Thymus (tissue), 11 donors: ENCODE data around the gene NPFF. TPM values are rescaled to one million over a fixed set of nuclear protein-coding genes. Genes with fewer than 3 reads are reported as not detected.

Experiments used
- DNase-seq, 9 donors: peaks; one replicate each; pipeline ENCODE4 v3.0.0-alpha.2; 2013; ENCODE audit warnings: low spot score in 9 of 9, low read depth in 6 of 9, missing footprints in 1 of 9
- H3K27ac ChIP-seq, 2 donors: one replicate each; pipeline ENCODE4 v1.5.1; 2013; ENCODE audit warnings: control low read depth in 1 of 2, low read depth in 1 of 2, low read length in 1 of 2, mild to moderate bottlenecking in 1 of 2, moderate library complexity in 1 of 2
- H3K27me3 ChIP-seq, 2 donors: one replicate each; pipeline ENCODE4 v1.5.1; 2013; ENCODE audit warnings: low read length in 1 of 2; ENCODE audit not compliant: control insufficient read depth in 2 of 2, insufficient read depth in 1 of 2
- H3K36me3 ChIP-seq, 2 donors: one replicate each; pipeline ENCODE4 v1.5.1; 2013; ENCODE audit warnings: low read length in 1 of 2, mild to moderate bottlenecking in 1 of 2, moderate library complexity in 1 of 2; ENCODE audit not compliant: control insufficient read depth in 2 of 2, insufficient read depth in 2 of 2
- H3K4me1 ChIP-seq, 2 donors: one replicate each; pipeline ENCODE4 v1.5.1; 2013; ENCODE audit warnings: low read length in 2 of 2; ENCODE audit not compliant: control insufficient read depth in 2 of 2, insufficient read depth in 2 of 2
- H3K4me3 ChIP-seq, 2 donors: one replicate each; pipeline ENCODE4 v1.5.1; 2013; ENCODE audit warnings: low read length in 2 of 2, control low read depth in 1 of 2, mild to moderate bottlenecking in 1 of 2
- H3K9me3 ChIP-seq, 2 donors: one replicate each; pipeline ENCODE4 v1.5.1; 2013; ENCODE audit warnings: low read length in 1 of 2, mild to moderate bottlenecking in 1 of 2; ENCODE audit not compliant: control insufficient read depth in 2 of 2, insufficient read depth in 1 of 2
- WGBS: extraction: QIAGEN DNeasy Blood & Tissue Kit; methylation state at CpG from one replicate; pipeline ENCODE4 v1.1.7; 2013; 5-methylcytosine and 5-hydroxymethylcytosine counted together
- polyA plus RNA-seq: library from polyadenylated mRNA; stranded (reverse); fragments of 200-250 nt; gene quantifications from one replicate; pipeline ENCODE4 v1.2.3, GENCODE V29; 2013
- total RNA-seq: library from RNA; stranded (reverse); fragments of 120-200 nt; gene quantifications from one replicate; pipeline ENCODE4 v1.2.4, GENCODE V29; 2013
- donor health status: healthy.

NPFF gene
- total and polyA plus RNA-seq, 2 donors: 0.38 to 3.7 TPM

- H3K27me3 ChIP-seq: no peaks in the 10 kb centered on the region
- no peak overlapping the region for H3K27ac ChIP-seq
- no peak overlapping the region for H3K4me3 ChIP-seq
- H3K4me1 ChIP-seq: peaks cover 0 to 2% of the 10 kb centered on the region in 2 donors
- DNase-seq: no peak
- H3K9me3 ChIP-seq: no peaks in the 10 kb centered on the region
- WGBS: 97% methylated on average over 3 of the region's 3 CpGs
- H3K36me3 ChIP-seq: peaks cover 89 to 99% of the 10 kb centered on the region in 2 donors
Measured at GRCh38 chr12:53461059-53461458, 46.2 kb downstream of the NPFF start.

GRCh38 chr12:53459097-53459496 is 48.2 kb downstream of the NPFF start:
- DNase-seq: no peak
- Histone ChIP-seq H3K4me3 (no peak overlapping the region), H3K36me3 (peaks cover 87 to 98% of the 10 kb centered on the region in 2 donors), H3K4me1 (peaks cover 0 to 3% of the 10 kb centered on the region in 2 donors), H3K27me3 (no peaks in the 10 kb centered on the region), H3K9me3 (no peaks in the 10 kb centered on the region), H3K27ac (no peak overlapping the region)
- WGBS: 96% methylated on average over 4 of the region's 4 CpGs

Other genes with a start within 250 kb of the NPFF start
- gene ESPL1, start 239.2 kb downstream of the NPFF start, total RNA-seq: 8.9 TPM
- gene ESPL1, start 239.2 kb downstream of the NPFF start, polyA plus RNA-seq: 1.7 TPM
- 816 TPM for gene PFDN5, start 211.9 kb downstream of the NPFF start, total RNA-seq
- 1,604 TPM for gene PFDN5, start 211.9 kb downstream of the NPFF start, polyA plus RNA-seq
- 53.0 TPM for gene MYG1, start 207.8 kb downstream of the NPFF start, total RNA-seq
- gene MYG1, start 207.8 kb downstream of the NPFF start, polyA plus RNA-seq: 57.9 TPM
- 52.7 TPM for gene AAAS, start 185.9 kb downstream of the NPFF start, total RNA-seq
- 53.3 TPM for gene AAAS, start 185.9 kb downstream of the NPFF start, polyA plus RNA-seq
- not detected for gene SP7, start 171.1 kb downstream of the NPFF start, total RNA-seq
- gene SP7, start 171.1 kb downstream of the NPFF start, polyA plus RNA-seq: 0.02 TPM
- gene SP1, start 127.3 kb downstream of the NPFF start, total RNA-seq: 37.4 TPM
- gene SP1, start 127.3 kb downstream of the NPFF start, polyA plus RNA-seq: 17.6 TPM
- 0.05 TPM for gene AMHR2, start 83.6 kb downstream of the NPFF start, total RNA-seq
- 0.14 TPM for gene AMHR2, start 83.6 kb downstream of the NPFF start, polyA plus RNA-seq
- 65.8 TPM for gene PRR13, start 65.8 kb downstream of the NPFF start, total RNA-seq
- 222 TPM for gene PRR13, start 65.8 kb downstream of the NPFF start, polyA plus RNA-seq
- 263 TPM for gene PCBP2, start 55.4 kb downstream of the NPFF start, total RNA-seq
- 606 TPM for gene PCBP2, start 55.4 kb downstream of the NPFF start, polyA plus RNA-seq
- gene MAP3K12, start 8.0 kb downstream of the NPFF start, total RNA-seq: 8.3 TPM
- gene MAP3K12, start 8.0 kb downstream of the NPFF start, polyA plus RNA-seq: 16.3 TPM
- 38.8 TPM for gene TARBP2, start 6.2 kb downstream of the NPFF start, total RNA-seq
- 41.2 TPM for gene TARBP2, start 6.2 kb downstream of the NPFF start, polyA plus RNA-seq
- 6.0 TPM for gene ATF7, start 118.9 kb upstream of the NPFF start, total RNA-seq
- 15.8 TPM for gene ATF7, start 118.9 kb upstream of the NPFF start, polyA plus RNA-seq
- 272 TPM for gene ATP5MC2, start 168.6 kb upstream of the NPFF start, total RNA-seq
- gene ATP5MC2, start 168.6 kb upstream of the NPFF start, polyA plus RNA-seq: 335 TPM
- 55.3 TPM for gene CALCOCO1, start 220.0 kb upstream of the NPFF start, total RNA-seq
- 92.9 TPM for gene CALCOCO1, start 220.0 kb upstream of the NPFF start, polyA plus RNA-seq
- not detected for gene CISTR, start 244.5 kb upstream of the NPFF start, total RNA-seq
- gene CISTR, start 244.5 kb upstream of the NPFF start, polyA plus RNA-seq: not detected